ENCODE measurements around the gene DLGAP5.

The DLGAP5 gene

GRCh38 chr14:55180006-55180405 lies 11.4 kb downstream of the DLGAP5 start:
- no peak for DNase-seq (ENCODE audit: low read depth)

- DNase-seq (ENCODE audit: low read depth) = no peak
These were observed 20.9 kb downstream of the DLGAP5 start for GRCh38 chr14:55170526-55170925.

GRCh38 chr14:55160989-55161388 lies 30.4 kb downstream of the DLGAP5 start:
- no peak for DNase-seq (ENCODE audit: low read depth)

- no peak for DNase-seq (ENCODE audit: low read depth)
These were observed 33.0 kb downstream of the DLGAP5 start for GRCh38 chr14:55158412-55158811.

- no peak for DNase-seq (ENCODE audit: low read depth)
These were observed 34.3 kb downstream of the DLGAP5 start for GRCh38 chr14:55157080-55157479.

- DNase-seq (ENCODE audit: low read depth) = no peak
These were observed 37.4 kb downstream of the DLGAP5 start for GRCh38 chr14:55153951-55154350.

- no peak for DNase-seq (ENCODE audit: low read depth)
These were observed 39.2 kb downstream of the DLGAP5 start for GRCh38 chr14:55152052-55152753.

GRCh38 chr14:55151601-55152000 lies 39.8 kb downstream of the DLGAP5 start:
- DNase-seq (ENCODE audit: low read depth) = no peak

GRCh38 chr14:55146425-55146824 lies 45.0 kb downstream of the DLGAP5 start:
- DNase-seq (ENCODE audit: low read depth) = no peak

- no peak for DNase-seq (ENCODE audit: low read depth)
These were observed 48.9 kb downstream of the DLGAP5 start for GRCh38 chr14:55142466-55142865.

GRCh38 chr14:55141825-55142224 lies 49.6 kb downstream of the DLGAP5 start:
- DNase-seq (ENCODE audit: low read depth) = no peak

GRCh38 chr14:55139696-55140509 lies 51.5 kb downstream of the DLGAP5 start:
- DNase-seq (ENCODE audit: low read depth) = no peak

GRCh38 chr14:55139141-55139540 lies 52.2 kb downstream of the DLGAP5 start:
- DNase-seq (ENCODE audit: low read depth) = no peak

GRCh38 chr14:55138091-55138490 lies 53.3 kb downstream of the DLGAP5 start:
- no peak for DNase-seq (ENCODE audit: low read depth)

GRCh38 chr14:55136885-55137786 lies 54.2 kb downstream of the DLGAP5 start:
- no peak for DNase-seq (ENCODE audit: low read depth)

- no peak for DNase-seq (ENCODE audit: low read depth)
These were observed 55.1 kb downstream of the DLGAP5 start for GRCh38 chr14:55136241-55136640.

GRCh38 chr14:55133416-55133815 lies 58.0 kb downstream of the DLGAP5 start:
- no peak for DNase-seq (ENCODE audit: low read depth)

GRCh38 chr14:55131370-55132137 lies 59.8 kb downstream of the DLGAP5 start:
- DNase-seq (ENCODE audit: low read depth) = no peak

GRCh38 chr14:55130196-55130550 lies 61.2 kb downstream of the DLGAP5 start:
- DNase-seq (ENCODE audit: low read depth) = no peak

GRCh38 chr14:55129428-55130195 lies 61.8 kb downstream of the DLGAP5 start:
- peak; percentile 28 for DNase-seq (ENCODE audit: low read depth)

GRCh38 chr14:55129086-55129427 lies 62.3 kb downstream of the DLGAP5 start, which contains the start of gene LGALS3:
TSS of gene LGALS3 (plus strand) at chr14:55129252. CDS start at chr14:55137374, 8,122 bp downstream.
- DNase-seq (ENCODE audit: low read depth) = no peak
